ENCODE data around the gene NFATC3.

Gene NFATC3

DNA sequence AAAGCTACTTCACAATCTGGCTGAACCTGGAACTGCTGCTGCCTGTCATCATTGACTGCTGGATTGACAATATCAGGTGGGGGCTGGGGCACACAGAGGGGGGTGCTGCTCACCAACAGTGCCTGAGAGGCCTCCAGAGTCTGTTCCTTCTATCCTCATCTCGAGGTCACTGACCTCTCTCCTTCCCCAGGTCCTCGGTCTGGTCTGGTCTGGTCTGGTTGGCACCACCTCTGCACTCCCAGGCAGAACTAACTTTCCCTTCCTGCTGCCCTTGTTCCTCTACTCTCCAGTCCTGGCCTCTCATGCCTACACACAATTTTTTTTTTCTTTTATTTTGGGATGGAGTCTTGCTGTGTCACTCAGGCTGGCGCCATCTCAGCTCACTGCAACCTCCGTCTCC lies 164.2 kb downstream of the NFATC3 start:
- H3K4me1 ChIP-seq (ENCODE audit: control insufficient read depth, insufficient read depth, low read length, unreplicated experiment): peaks cover 15% of the 10 kb centered on the region
- no peak overlapping the region for H2AFZ ChIP-seq (ENCODE audit: low read length, unreplicated experiment)
- no peak overlapping the region for H3K4me3 ChIP-seq (ENCODE audit: low read depth, low read length)
- H3K27ac ChIP-seq (ENCODE audit: low read depth, low read length): no peak overlapping the region
- H3K36me3 ChIP-seq (ENCODE audit: insufficient read depth, low read length): no peaks in the 10 kb centered on the region
- no peaks in the 10 kb centered on the region for H3K27me3 ChIP-seq (ENCODE audit: insufficient read depth, low read length)
- H3K79me2 ChIP-seq (ENCODE audit: control insufficient read depth, insufficient read depth, low read length, unreplicated experiment): peaks cover 20% of the 10 kb centered on the region

DNA sequence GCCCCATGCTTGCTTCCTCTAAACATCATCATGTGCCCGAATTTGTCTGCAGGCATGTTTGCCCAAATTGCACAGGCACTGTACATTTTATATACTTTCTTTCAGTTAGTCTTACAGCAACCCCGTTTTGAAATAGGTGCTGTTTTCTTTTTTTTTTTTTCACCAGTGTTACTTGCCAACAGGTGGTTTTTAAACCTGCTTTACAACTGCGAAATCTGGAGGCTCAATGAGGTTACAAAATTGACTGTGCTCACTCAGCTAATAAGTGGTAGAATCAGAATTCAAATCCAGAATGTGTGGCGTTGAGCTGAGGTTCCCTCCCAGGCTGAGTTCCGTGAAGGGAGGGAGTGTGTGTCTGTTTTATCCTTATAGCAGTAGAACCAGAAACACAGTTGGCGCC lies 165.8 kb downstream of the NFATC3 start:
- Histone ChIP-seq H3K79me2 (ENCODE audit: control insufficient read depth, insufficient read depth, low read length, unreplicated experiment) (peaks cover 13% of the 10 kb centered on the region), H2AFZ (ENCODE audit: low read length, unreplicated experiment) (no peak overlapping the region), H3K4me3 (ENCODE audit: low read depth, low read length) (no peak overlapping the region), H3K36me3 (ENCODE audit: insufficient read depth, low read length) (no peaks in the 10 kb centered on the region), H3K27ac (ENCODE audit: low read depth, low read length) (no peak overlapping the region), H3K4me1 (ENCODE audit: control insufficient read depth, insufficient read depth, low read length, unreplicated experiment) (peaks cover 10% of the 10 kb centered on the region), H3K27me3 (ENCODE audit: insufficient read depth, low read length) (no peaks in the 10 kb centered on the region)

DNA sequence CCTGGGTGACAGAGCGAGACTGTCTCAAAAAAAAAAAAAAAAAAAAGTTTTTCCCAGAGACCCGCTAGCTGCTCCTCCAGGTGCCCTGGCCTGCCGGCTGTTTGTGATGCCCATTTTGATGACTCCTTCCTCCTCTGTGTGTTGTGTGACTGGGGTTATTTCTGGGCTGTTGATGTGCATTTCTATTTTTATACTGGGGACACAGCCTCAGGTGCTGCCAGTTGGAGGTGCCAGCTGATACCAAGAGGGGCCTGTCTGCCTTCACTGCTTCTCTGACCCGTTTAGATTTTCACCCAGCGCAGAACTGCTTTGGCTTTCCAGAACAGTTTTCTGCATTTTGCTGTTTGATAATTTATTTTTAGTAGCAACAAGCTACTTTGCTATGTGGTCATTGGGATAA lies 166.7 kb downstream of the NFATC3 start:
- H3K4me1 ChIP-seq (ENCODE audit: control insufficient read depth, insufficient read depth, low read length, unreplicated experiment): peaks cover 3% of the 10 kb centered on the region
- no peak overlapping the region for H2AFZ ChIP-seq (ENCODE audit: low read length, unreplicated experiment)
- peaks cover 4% of the 10 kb centered on the region for H3K79me2 ChIP-seq (ENCODE audit: control insufficient read depth, insufficient read depth, low read length, unreplicated experiment)
- no peaks in the 10 kb centered on the region for H3K36me3 ChIP-seq (ENCODE audit: insufficient read depth, low read length)
- no peak overlapping the region for H3K27ac ChIP-seq (ENCODE audit: low read depth, low read length)
- no peaks in the 10 kb centered on the region for H3K27me3 ChIP-seq (ENCODE audit: insufficient read depth, low read length)
- no peak overlapping the region for H3K4me3 ChIP-seq (ENCODE audit: low read depth, low read length)

DNA sequence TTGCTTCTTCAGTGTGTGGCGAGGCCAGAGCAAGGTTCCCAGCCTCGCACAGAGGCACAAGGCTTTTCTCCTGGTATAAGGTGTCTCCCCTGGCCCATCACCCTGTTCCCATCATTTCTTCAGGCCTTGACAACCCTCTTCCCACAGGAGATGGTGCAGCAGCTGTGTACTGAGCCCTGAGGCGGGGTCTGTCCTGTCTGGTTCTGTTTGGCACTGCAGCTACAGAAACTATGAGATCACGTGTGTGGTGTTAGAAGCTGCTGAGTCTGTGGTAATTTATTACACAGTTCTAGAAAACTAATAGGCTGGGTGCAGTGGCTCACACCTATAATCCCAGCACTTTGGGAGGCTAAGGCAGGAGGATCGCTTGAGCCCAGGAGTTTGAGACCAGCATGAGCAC lies 167.2 kb downstream of the NFATC3 start:
- H3K27ac ChIP-seq (ENCODE audit: low read depth, low read length): no peak overlapping the region
- peaks cover 4% of the 10 kb centered on the region for H3K4me1 ChIP-seq (ENCODE audit: control insufficient read depth, insufficient read depth, low read length, unreplicated experiment)
- no peak overlapping the region for H2AFZ ChIP-seq (ENCODE audit: low read length, unreplicated experiment)
- no peak overlapping the region for H3K4me3 ChIP-seq (ENCODE audit: low read depth, low read length)
- H3K79me2 ChIP-seq (ENCODE audit: control insufficient read depth, insufficient read depth, low read length, unreplicated experiment): peaks cover under 1% of the 10 kb centered on the region
- no peaks in the 10 kb centered on the region for H3K27me3 ChIP-seq (ENCODE audit: insufficient read depth, low read length)
- no peaks in the 10 kb centered on the region for H3K36me3 ChIP-seq (ENCODE audit: insufficient read depth, low read length)

DNA sequence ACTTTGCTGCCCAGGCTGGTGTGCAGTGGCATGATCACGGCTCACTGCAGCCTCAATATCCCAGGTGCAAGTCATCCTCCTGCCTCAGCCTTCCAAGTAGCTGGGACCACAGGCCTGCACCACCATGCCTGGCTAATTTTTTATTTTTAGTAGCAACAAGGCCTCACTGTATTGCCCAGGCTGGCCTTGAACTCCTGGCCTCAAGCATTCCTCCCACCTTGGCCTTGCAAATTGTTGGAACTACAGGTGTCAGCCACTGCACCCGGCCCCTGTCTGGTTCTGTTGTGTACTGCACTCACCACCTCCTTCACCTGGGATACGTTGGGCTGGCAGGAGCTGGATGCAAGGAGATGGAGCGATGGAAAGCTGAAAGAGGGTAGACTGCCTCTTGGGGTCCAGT lies 168.6 kb downstream of the NFATC3 start:
- H3K36me3 ChIP-seq (ENCODE audit: insufficient read depth, low read length): no peaks in the 10 kb centered on the region
- no peak overlapping the region for H3K4me3 ChIP-seq (ENCODE audit: low read depth, low read length)
- H3K4me1 ChIP-seq (ENCODE audit: control insufficient read depth, insufficient read depth, low read length, unreplicated experiment): peaks cover 17% of the 10 kb centered on the region
- H3K79me2 ChIP-seq (ENCODE audit: control insufficient read depth, insufficient read depth, low read length, unreplicated experiment): no peaks in the 10 kb centered on the region
- H3K27me3 ChIP-seq (ENCODE audit: insufficient read depth, low read length): no peaks in the 10 kb centered on the region
- H2AFZ ChIP-seq (ENCODE audit: low read length, unreplicated experiment): no peak overlapping the region
- H3K27ac ChIP-seq (ENCODE audit: low read depth, low read length): no peak overlapping the region

DNA sequence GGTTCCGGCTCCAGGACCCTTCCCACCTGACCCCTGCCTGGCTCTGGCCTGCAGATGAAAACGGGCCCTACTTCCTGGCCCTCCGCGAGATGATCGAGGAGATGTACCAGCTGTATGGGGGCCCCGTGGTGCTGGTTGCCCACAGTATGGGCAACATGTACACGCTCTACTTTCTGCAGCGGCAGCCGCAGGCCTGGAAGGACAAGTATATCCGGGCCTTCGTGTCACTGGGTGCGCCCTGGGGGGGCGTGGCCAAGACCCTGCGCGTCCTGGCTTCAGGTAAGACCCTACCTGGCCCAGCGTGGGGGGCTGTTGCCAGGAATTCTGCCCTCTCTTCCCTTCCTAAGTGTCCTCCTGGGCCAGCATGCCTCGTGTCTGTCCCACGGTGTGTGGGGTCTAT lies 170.5 kb downstream of the NFATC3 start:
- H3K4me3 ChIP-seq (ENCODE audit: low read depth, low read length): no peak overlapping the region
- H3K4me1 ChIP-seq (ENCODE audit: control insufficient read depth, insufficient read depth, low read length, unreplicated experiment): peaks cover 17% of the 10 kb centered on the region
- no peak overlapping the region for H3K27ac ChIP-seq (ENCODE audit: low read depth, low read length)
- H3K36me3 ChIP-seq (ENCODE audit: insufficient read depth, low read length): peaks cover 8% of the 10 kb centered on the region; the same call in 1 of the 2 replicates
- H3K79me2 ChIP-seq (ENCODE audit: control insufficient read depth, insufficient read depth, low read length, unreplicated experiment): no peaks in the 10 kb centered on the region
- H3K27me3 ChIP-seq (ENCODE audit: insufficient read depth, low read length): no peaks in the 10 kb centered on the region
- H2AFZ ChIP-seq (ENCODE audit: low read length, unreplicated experiment): no peak overlapping the region

DNA sequence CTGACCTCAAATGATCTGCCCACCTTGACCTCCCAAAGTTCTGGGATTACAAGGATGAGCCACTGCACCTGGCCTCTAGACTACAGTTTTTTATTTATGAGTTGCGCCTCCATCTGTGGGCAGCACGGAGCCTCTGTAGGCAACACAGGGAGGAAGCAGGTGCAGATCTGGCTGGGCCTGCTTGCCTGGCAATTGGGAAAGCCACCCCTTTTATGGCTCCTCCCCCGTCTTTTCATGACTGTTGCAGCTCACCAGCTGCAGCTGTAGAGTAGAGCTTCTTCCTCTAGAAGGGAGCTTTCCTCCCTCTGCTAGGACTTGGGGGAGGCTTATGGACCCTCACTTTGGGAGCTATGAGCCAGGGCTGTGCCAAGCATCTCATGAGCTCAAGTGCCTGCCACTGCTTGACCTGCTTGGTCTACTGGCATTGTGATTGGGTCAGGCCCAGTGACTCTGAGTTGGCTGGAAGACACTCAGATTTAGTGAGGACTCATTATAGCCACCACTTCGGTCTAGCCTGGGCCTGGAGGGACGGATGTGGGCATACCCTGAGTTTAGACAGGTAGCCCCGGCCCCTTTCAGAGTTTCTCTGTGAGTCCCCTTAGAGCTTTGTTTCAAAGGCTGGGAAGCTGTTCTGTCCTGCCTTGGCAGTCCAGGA lies 172.2 kb downstream of the NFATC3 start:
- H2AFZ ChIP-seq (ENCODE audit: low read length, unreplicated experiment): no peak overlapping the region
- no peaks in the 10 kb centered on the region for H3K27me3 ChIP-seq (ENCODE audit: insufficient read depth, low read length)
- peaks cover 8% of the 10 kb centered on the region; the same call in 1 of the 2 replicates for H3K36me3 ChIP-seq (ENCODE audit: insufficient read depth, low read length)
- H3K27ac ChIP-seq (ENCODE audit: low read depth, low read length): peak overlapping the region; percentile 77
- no peaks in the 10 kb centered on the region for H3K79me2 ChIP-seq (ENCODE audit: control insufficient read depth, insufficient read depth, low read length, unreplicated experiment)
- no peak overlapping the region for H3K4me3 ChIP-seq (ENCODE audit: low read depth, low read length)
- H3K4me1 ChIP-seq (ENCODE audit: control insufficient read depth, insufficient read depth, low read length, unreplicated experiment): peaks cover 17% of the 10 kb centered on the region

DNA sequence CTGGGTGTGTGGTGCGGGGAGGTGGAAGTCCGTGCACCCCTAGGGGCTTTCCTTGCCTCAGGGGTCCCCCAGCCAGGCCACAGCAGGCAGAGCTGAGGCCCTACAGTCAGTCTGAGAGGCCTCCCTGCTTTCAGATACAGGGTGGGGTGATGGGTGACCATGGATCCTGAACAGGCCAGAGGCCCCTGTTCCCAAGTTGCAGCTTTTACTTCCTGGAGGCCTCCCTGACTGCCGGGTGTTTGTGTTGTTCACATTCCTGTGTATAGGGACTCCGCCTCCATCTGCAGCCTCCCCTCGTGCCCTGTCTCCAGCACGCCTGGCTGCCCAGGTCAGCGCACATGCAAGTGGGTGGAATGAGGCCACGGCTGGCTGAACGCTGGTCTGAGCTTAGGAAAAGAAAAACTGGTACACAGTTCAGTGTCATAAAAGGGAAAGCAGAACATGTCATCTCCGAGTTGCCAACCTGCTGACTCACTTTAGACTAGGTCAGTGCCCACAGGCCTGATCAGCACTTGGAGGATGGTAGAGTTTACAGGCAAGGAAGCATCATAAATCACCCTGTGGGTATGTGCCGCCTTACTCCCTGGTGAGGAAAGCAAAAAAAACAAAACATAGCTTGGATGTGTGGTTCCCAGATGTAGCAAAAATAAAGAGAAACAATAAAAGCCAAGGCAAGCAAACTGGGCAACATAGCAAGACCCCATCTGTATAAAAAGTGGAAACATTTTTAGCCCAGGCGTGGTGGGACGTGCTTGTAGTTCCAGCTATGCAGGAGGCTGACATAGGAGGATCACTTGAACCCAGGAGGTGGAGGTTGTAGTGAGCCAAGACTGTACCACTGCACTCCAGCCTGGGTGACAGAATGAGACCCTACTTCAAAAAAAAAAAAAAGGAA lies 173.0 kb downstream of the NFATC3 start:
- Histone ChIP-seq H3K27me3 (ENCODE audit: insufficient read depth, low read length) (no peaks in the 10 kb centered on the region), H2AFZ (ENCODE audit: low read length, unreplicated experiment) (no peak overlapping the region), H3K4me1 (ENCODE audit: control insufficient read depth, insufficient read depth, low read length, unreplicated experiment) (peaks cover 17% of the 10 kb centered on the region), H3K27ac (ENCODE audit: low read depth, low read length) (peak overlapping the region; percentile 77), H3K36me3 (ENCODE audit: insufficient read depth, low read length) (peaks cover 8% of the 10 kb centered on the region; the same call in 1 of the 2 replicates), H3K4me3 (ENCODE audit: low read depth, low read length) (no peak overlapping the region), H3K79me2 (ENCODE audit: control insufficient read depth, insufficient read depth, low read length, unreplicated experiment) (no peaks in the 10 kb centered on the region)

DNA sequence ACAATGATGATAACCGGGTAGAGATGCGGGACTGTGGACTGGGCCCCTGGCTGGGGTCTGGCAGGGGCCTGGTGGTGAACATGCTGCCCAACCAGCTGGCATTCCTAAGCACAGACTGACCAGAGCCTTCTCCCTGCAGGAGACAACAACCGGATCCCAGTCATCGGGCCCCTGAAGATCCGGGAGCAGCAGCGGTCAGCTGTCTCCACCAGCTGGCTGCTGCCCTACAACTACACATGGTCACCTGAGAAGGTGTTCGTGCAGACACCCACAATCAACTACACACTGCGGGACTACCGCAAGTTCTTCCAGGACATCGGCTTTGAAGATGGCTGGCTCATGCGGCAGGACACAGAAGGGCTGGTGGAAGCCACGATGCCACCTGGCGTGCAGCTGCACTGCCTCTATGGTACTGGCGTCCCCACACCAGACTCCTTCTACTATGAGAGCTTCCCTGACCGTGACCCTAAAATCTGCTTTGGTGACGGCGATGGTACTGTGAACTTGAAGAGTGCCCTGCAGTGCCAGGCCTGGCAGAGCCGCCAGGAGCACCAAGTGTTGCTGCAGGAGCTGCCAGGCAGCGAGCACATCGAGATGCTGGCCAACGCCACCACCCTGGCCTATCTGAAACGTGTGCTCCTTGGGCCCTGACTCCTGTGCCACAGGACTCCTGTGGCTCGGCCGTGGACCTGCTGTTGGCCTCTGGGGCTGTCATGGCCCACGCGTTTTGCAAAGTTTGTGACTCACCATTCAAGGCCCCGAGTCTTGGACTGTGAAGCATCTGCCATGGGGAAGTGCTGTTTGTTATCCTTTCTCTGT lies 174.0 kb downstream of the NFATC3 start:
- H3K27me3 ChIP-seq (ENCODE audit: insufficient read depth, low read length): no peaks in the 10 kb centered on the region
- H3K4me3 ChIP-seq (ENCODE audit: low read depth, low read length): no peak overlapping the region
- H2AFZ ChIP-seq (ENCODE audit: low read length, unreplicated experiment): no peak overlapping the region
- H3K79me2 ChIP-seq (ENCODE audit: control insufficient read depth, insufficient read depth, low read length, unreplicated experiment): no peaks in the 10 kb centered on the region
- peaks cover 8% of the 10 kb centered on the region; the same call in 1 of the 2 replicates for H3K36me3 ChIP-seq (ENCODE audit: insufficient read depth, low read length)
- no peak overlapping the region for H3K27ac ChIP-seq (ENCODE audit: low read depth, low read length)
- H3K4me1 ChIP-seq (ENCODE audit: control insufficient read depth, insufficient read depth, low read length, unreplicated experiment): peaks cover 17% of the 10 kb centered on the region

DNA sequence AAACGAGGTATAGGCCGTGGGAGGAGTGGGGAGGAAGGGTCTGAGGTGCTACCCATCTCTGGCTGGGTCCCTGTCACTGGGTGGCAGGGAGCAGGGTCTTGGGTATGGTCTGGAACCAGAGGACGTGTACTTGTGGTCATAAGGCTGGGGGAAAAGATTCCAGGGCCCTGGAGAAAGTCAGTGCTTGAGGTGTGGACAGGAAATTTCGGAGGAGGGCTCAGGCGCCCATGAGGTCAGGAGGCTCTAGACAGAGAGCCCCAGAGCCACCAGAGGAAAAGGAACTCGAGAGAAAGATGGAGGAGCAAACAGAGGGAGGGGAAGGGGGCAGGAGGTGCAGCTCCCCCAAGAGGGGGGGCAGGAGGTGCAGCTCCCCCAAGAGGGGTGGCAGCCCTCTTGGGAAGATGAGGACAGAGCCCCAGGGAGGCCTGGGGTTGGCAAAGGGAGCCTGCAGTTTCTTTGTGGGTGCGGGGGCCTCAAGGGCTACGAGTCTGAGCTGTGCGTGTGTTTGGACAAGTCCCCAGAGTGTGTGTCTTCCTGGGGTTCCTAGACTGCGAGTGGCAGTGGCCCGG lies 178.5 kb downstream of the NFATC3 start:
- Histone ChIP-seq H3K27me3 (ENCODE audit: insufficient read depth, low read length) (no peaks in the 10 kb centered on the region), H2AFZ (ENCODE audit: low read length, unreplicated experiment) (peak overlapping the region; percentile 42), H3K27ac (ENCODE audit: low read depth, low read length) (peak overlapping the region; percentile 75), H3K36me3 (ENCODE audit: insufficient read depth, low read length) (peaks cover 8% of the 10 kb centered on the region; the same call in 1 of the 2 replicates), H3K4me3 (ENCODE audit: low read depth, low read length) (peak overlapping the region; percentile 93), H3K79me2 (ENCODE audit: control insufficient read depth, insufficient read depth, low read length, unreplicated experiment) (peaks cover 27% of the 10 kb centered on the region), H3K4me1 (ENCODE audit: control insufficient read depth, insufficient read depth, low read length, unreplicated experiment) (peaks cover 21% of the 10 kb centered on the region)
